Measurements from ENCODE around the gene CA10.

CA10 gene

DNA sequence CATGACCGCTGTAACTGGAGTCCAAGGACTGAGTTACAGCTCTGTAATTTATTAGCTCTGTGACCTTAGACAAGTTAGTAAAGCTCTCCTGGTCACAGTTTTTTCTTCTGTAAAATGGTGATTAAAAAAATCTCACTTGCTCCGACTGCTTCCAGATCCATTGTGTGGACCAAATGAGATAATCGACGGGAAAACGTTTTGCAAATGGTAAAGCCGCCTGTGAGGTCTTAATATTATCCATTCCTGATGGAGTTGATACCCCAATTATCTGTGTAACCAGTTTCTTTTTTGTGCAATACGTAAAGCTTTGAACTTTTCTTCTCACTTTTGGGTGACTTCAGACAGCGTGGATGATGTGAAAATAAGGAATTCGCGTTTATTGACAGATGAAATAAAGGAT, 475.2 kb downstream of the CA10 start:
- DNase-seq (no peak), ATAC-seq (no peak)

DNA sequence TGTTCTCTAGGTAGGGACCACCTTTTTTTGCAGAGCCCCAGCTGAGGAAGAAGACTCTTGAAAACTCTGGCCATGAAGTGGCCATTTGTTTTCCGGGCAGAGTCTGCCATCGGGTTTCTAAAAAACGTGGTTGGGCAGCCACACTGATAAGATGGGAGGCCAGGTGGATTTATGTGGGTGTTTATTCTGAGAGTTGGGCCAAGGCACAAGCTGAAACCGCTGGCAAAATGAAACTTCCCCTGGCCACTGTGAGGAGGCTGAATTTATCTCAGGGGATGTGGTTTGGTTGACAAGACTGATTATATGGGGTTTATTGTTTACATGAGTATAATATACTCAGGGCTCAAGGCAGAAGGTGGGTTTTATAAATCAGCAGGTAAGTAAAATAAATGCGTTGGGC, 476.4 kb downstream of the CA10 start:
- ATAC-seq = no peak
- DNase-seq = no peak

DNA sequence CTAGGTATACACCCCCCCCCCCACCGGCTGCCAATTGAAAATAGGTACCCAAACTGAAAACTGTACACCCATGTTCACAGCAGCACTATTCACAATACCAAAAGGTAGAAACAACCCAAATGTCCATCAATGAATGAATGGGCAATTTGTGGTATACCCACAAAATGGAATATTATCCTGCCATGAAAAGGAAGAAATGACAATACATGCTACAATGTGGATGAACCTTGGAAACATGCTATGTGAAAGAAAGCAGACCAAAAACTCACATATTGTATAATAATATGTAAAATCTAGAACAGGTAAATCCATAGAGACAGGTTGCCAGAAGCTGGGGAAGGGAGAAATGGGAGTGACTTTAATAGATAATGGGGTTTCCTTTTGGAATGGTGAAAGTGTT, 480.6 kb downstream of the CA10 start:
- no peak for ATAC-seq

GRCh38 chr17:51676691-51677487, 481.6 kb downstream of the CA10 start:
- DNase-seq (no peak), ATAC-seq (no peak)

More for the DNA sequence above, 480.6 kb downstream of the CA10 start:
- no peak for DNase-seq

DNA sequence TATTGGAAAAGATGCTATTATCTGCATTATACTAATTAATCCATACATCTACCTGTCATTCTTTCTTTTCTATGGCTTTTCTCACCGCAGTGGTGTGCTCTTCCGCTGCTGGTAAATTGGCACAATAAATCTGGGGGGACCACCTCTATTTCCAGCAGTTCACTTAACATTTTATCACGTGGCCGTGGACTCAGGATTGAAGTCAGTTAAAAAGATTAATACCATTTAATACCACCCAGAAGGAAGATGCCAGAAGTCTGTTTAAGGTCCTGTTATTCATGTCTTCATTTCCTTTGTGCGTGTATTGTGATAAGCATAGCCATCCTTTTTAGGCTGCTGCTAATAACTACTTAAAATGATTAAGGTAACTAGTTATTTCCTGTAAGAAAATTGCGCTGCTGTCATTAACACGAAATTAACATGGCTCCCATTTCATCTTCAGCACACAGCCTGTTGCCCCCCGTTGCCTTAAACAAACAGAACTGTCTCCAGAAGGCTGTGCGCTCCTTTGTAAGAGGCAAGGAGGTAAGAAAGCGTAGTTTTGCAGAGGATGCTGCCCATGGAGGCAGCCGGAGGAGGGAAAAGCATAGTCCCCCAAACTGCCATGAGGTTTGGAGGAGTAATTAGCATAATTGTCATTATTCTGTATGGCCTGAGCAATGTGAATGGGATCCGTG, 483.8 kb downstream of the CA10 start:
- DNase-seq (no peak), ATAC-seq (no peak)

DNA sequence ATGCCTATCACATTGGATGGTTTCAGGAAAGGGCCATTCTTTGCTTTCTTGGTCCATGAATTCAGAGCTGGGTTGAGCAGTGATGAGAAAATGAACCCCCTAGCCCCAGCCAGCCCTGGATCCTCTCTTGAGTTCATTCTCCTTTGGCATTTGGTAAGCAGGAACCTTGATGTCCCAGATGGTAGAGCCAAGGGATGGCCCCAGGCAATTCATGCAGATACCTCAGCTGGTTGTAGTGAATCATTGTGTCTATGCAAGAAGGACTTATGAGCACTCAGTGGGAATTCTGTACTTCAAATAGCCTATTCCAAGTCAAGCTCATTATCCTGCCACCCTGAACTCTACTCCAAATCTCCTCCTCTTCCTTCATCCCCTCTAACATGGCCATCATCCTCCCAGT, 485.4 kb downstream of the CA10 start:
- no peak for ATAC-seq

GRCh38 chr17:51672065-51672464, 486.4 kb downstream of the CA10 start:
- ATAC-seq (no peak), DNase-seq (no peak)

More for the DNA sequence above, 485.4 kb downstream of the CA10 start:
- DNase-seq = no peak

GRCh38 chr17:51670899-51671298, 487.6 kb downstream of the CA10 start:
- DNase-seq = no peak
- no peak for ATAC-seq

DNA sequence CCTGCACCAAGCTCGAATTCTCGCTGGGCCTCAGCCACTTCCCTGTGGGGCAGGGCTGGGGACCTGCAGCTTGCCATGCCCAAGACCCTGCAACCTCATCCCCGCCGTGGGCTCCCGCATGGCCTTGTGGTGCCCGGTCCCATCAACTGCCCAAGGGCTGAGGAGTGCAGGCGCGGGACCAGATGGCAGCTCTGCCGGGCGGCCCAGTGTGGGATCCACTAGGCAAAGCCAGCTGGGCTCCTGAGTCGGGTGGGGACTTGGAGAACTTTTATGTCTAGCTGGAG, 489.6 kb downstream of the CA10 start:
- ATAC-seq (no peak), DNase-seq (no peak)

DNA sequence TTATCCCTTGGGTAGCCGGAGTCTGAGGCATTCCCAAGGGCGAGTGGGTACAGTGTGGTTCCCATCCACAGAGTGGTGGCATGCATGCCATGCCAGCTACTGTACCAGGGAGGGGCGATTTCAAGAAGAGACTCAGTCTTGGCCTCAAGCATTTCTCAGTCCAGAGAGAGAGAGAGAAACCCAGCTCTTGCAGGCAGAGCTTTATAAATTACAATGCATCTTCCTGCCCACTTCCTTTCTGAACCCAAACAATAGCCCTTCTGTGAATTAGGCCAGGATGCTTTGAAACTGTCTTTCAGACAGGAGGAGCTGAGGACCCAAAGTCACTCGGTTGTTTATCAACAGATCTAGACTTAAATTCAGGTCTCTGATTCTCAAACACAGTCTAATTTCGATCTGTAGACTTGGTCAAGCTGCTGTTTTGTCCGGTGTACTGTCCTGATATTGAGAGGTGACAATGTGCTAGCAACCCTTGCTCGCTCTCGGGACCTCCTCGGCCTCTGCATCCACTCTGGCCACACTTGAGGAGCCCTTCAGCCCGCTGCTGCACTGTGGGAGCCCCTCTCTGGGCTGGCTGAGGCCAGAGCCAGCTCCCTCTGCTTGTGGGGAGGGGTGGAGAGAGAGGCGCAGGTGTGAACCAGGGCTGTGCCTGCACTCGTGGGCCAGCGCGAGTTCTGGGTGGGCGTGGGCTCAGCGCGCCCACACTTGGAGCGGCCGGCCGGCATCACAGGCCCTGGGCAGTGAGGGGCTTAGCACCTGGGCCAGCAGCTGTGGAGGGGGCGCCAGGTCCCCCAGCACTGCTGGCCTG, 490.2 kb downstream of the CA10 start:
- ATAC-seq = no peak
- DNase-seq = no peak

DNA sequence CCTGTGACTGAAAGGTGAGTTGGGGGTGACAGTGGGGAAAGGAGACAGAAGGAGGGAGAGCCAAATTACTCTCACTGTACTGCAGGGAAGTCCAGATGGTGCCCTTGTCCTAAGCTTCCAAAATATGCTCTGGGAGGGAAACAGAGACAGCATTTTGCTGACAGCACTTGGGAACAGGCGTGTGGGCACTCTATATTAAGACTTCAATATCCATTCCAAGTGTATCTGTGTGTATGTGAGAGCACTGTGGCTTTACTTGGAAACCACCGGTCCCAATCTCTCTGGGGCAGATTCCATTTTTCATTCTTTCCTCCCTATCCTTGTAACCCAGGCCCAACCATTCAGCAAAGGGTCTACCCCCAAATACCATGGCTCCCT, 490.8 kb downstream of the CA10 start:
- no peak for DNase-seq
- ATAC-seq = no peak

GRCh38 chr17:51666971-51667705, 491.4 kb downstream of the CA10 start:
- ATAC-seq = no peak
- DNase-seq = no peak

GRCh38 chr17:51662204-51663056, 496.1 kb downstream of the CA10 start:
- DNase-seq (no peak), ATAC-seq (no peak)

DNA sequence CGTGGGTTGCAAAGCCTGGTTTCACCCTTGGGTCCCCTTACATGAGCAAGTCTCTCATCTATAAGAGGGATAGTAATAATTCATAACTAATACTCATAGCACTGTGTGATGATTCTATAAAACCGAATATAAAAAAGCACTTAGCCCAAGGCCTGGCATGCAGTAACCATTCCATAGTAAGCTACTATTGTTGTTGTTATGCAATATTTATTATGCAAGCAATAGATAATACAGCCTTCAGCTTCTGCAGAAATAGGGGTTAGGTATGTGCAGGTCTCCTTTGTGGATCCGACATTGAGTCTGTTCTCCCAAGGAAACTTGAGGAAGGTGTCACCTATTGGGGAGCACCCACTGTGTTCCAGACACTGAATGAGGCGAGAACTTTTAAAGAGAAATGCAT, 497.1 kb downstream of the CA10 start:
- DNase-seq (no peak), ATAC-seq (no peak)

- DNase-seq (no peak), ATAC-seq (no peak)
Measured at GRCh38 chr17:51660266-51660665, 498.2 kb downstream of the CA10 start.

DNA sequence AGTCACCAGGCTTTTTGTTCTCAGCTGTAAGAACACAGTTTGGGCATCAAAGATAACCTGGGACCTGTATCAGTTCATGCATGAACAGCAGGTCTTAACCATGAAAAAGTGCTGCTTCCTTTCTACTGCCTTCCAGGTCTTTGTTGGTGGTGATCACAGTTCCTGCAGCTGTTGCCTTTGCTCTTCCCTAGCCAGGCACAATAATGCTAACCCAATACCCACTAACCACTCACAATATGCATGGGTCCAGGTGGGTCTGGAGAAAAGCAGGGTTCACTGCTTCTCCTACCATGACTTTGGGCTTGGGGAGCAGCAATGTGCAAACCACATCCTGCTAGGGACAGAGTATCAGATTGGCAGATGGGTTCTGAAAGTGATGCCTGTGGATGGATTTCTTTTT, 501.3 kb downstream of the CA10 start:
- no peak for DNase-seq
- ATAC-seq = no peak

- no peak for DNase-seq
- no peak for ATAC-seq
Measured at GRCh38 chr17:51653878-51654277, 504.6 kb downstream of the CA10 start.

GRCh38 chr17:51652529-51652928, 506.0 kb downstream of the CA10 start:
- DNase-seq = no peak
- no peak for ATAC-seq

DNA sequence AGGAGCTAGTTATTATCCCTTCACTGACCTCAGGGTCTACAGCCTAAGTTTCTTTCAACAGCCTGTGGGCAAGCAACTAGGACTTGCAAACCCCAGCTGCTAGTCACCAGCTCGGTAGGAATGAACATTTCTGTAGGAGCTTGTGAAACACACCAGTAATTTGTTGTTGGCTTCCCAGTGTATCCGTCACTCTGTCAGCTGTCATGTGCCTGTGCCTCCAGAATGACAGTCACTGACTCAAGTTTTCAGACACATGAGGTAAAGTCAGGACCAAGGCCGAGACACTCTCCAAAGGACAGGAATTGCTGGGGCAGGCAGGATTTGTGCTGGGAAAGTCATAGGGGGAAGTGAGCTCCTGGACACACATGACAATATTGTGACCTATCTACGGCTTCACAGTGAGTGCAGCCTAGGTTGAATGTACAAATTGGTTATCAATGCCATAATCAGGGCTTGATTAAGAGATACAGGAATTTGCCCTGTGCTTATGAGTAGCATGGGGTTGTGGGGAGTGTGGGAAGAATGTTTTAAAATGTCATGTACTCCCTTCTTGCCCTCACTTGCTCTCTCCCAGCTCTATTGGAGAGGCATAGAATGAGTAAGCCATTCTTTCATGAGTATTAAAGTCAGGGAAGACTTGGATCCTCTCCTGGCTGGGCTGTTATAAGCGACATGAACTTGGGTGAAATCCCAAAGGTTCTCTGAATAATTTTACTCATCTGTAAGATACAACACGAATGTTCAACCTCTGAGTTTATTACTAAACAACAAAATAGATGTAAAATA, 506.8 kb downstream of the CA10 start:
- no peak for ATAC-seq
- no peak for DNase-seq

DNA sequence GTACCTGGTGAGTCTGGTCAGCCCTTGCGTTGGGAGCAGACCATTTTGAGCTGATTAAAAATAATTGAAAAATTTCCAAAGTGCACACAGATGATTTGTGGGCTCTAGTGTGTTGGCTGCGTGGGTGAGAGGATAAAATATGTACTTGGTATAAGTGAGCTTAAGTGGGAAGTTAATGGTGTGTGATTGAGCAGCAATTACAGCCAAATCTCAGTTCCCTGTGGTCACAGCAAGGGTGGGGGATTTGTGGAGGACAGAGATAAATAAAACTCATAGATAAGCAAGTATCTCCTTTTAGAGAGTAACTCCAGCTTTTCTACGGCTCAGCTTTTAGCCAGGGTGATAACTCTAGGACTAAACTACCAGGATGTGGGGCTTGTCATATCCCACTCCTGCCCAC, 507.7 kb downstream of the CA10 start:
- DNase-seq = no peak
- ATAC-seq = no peak

GRCh38 chr17:51650202-51650601, 508.3 kb downstream of the CA10 start:
- ATAC-seq = no peak
- DNase-seq = no peak
